ENCODE data around the gene OR2Z1. TPM values are rescaled to one million over a fixed set of nuclear protein-coding genes. Genes with fewer than 3 reads are reported as not detected.

The OR2Z1 gene
- total and polyA plus RNA-seq, 2 experiments from 2014 or later = not detected

- no peak for DNase-seq (ENCODE audit: low read depth in 1 of 2, low spot score in 1 of 2)
- H3K27ac ChIP-seq = no peak overlapping the region
- TF ChIP-seq CTCF (IDR thresholded peaks at IDR 0.05; ENCODE audit: low read depth, low read length) = no peak
- H3K9me3 ChIP-seq (ENCODE audit: low read depth) = no peaks in the 10 kb centered on the region
- no peaks in the 10 kb centered on the region for H3K36me3 ChIP-seq
- H3K27me3 ChIP-seq = no peaks in the 10 kb centered on the region
- H3K4me1 ChIP-seq (ENCODE audit: low read depth) = no peaks in the 10 kb centered on the region
- H3K4me3 ChIP-seq = no peak overlapping the region
Observed at GRCh38 chr19:8688930-8689329, 32.5 kb upstream of the OR2Z1 start.

GRCh38 chr19:8690753-8691539 is 30.5 kb upstream of the OR2Z1 start:
- Histone ChIP-seq H3K4me1 (ENCODE audit: low read depth) (no peaks in the 10 kb centered on the region), H3K27me3 (no peaks in the 10 kb centered on the region), H3K27ac (no peak overlapping the region), H3K4me3 (no peak overlapping the region), H3K9me3 (ENCODE audit: low read depth) (no peaks in the 10 kb centered on the region), H3K36me3 (no peaks in the 10 kb centered on the region)
- DNase-seq (ENCODE audit: low read depth in 1 of 2, low spot score in 1 of 2) = no peak
- no peak for TF ChIP-seq CTCF (IDR thresholded peaks at IDR 0.05; ENCODE audit: low read depth, low read length)

GRCh38 chr19:8695501-8695900 is 25.9 kb upstream of the OR2Z1 start:
- Histone ChIP-seq H3K27ac (no peak overlapping the region), H3K9me3 (ENCODE audit: low read depth) (no peaks in the 10 kb centered on the region), H3K36me3 (no peaks in the 10 kb centered on the region), H3K4me1 (ENCODE audit: low read depth) (no peaks in the 10 kb centered on the region), H3K27me3 (no peaks in the 10 kb centered on the region), H3K4me3 (no peak overlapping the region)
- no peak for DNase-seq (ENCODE audit: low read depth in 1 of 2, low spot score in 1 of 2)
- TF ChIP-seq CTCF (IDR thresholded peaks at IDR 0.05; ENCODE audit: low read depth, low read length) = no peak

GRCh38 chr19:8695911-8696310 is 25.5 kb upstream of the OR2Z1 start:
- no peak overlapping the region for H3K4me3 ChIP-seq
- H3K4me1 ChIP-seq (ENCODE audit: low read depth) = no peaks in the 10 kb centered on the region
- no peak for TF ChIP-seq CTCF (IDR thresholded peaks at IDR 0.05; ENCODE audit: low read depth, low read length)
- no peak for DNase-seq (ENCODE audit: low read depth in 1 of 2, low spot score in 1 of 2)
- H3K36me3 ChIP-seq = no peaks in the 10 kb centered on the region
- no peaks in the 10 kb centered on the region for H3K27me3 ChIP-seq
- H3K27ac ChIP-seq = no peak overlapping the region
- H3K9me3 ChIP-seq (ENCODE audit: low read depth) = no peaks in the 10 kb centered on the region

- no peaks in the 10 kb centered on the region for H3K36me3 ChIP-seq
- H3K27ac ChIP-seq = no peak overlapping the region
- no peak for DNase-seq (ENCODE audit: low read depth in 1 of 2, low spot score in 1 of 2)
- no peak overlapping the region for H3K4me3 ChIP-seq
- no peak for TF ChIP-seq CTCF (IDR thresholded peaks at IDR 0.05; ENCODE audit: low read depth, low read length)
- H3K4me1 ChIP-seq (ENCODE audit: low read depth) = no peaks in the 10 kb centered on the region
- no peaks in the 10 kb centered on the region for H3K9me3 ChIP-seq (ENCODE audit: low read depth)
- no peaks in the 10 kb centered on the region for H3K27me3 ChIP-seq
Observed at GRCh38 chr19:8696993-8697392, 24.4 kb upstream of the OR2Z1 start.
